Right cardiac atrium (tissue), 5 donors: ENCODE measurements around the gene OPRM1. TPM values are rescaled to one million over a fixed set of nuclear protein-coding genes. Genes with fewer than 3 reads are reported as not detected.

ENCODE experiments used
- ATAC-seq, 2 donors: fragments of 200-7000 bp; cut with Tn5 transposase; one replicate each; pipeline versions ENCODE4 v1.8.0 to v1.9.1; 2020; ENCODE audit warnings: moderate library complexity in 2 of 2, mild to moderate bottlenecking in 1 of 2
- DNase-seq, 3 donors: peaks; one replicate each; pipeline ENCODE4 v3.0.0-alpha.2; 2020
- H3K27ac ChIP-seq: one replicate; pipeline ENCODE4 v1.5.1; 2013; ENCODE audit warnings: mild to moderate bottlenecking, low read length, control low read depth, moderate library complexity
- H3K27me3 ChIP-seq: one replicate; pipeline ENCODE4 v1.6.1; 2013; ENCODE audit not compliant: control insufficient read depth, insufficient read depth
- H3K4me1 ChIP-seq: one replicate; pipeline ENCODE4 v1.6.1; 2013; ENCODE audit warnings: low read length; ENCODE audit not compliant: control insufficient read depth, insufficient read depth
- H3K4me3 ChIP-seq: one replicate; pipeline ENCODE4 v1.5.1; 2013; ENCODE audit warnings: low read length, control low read depth
- H3K9me3 ChIP-seq: one replicate; pipeline ENCODE4 v1.6.1; 2013; ENCODE audit warnings: low read length; ENCODE audit not compliant: control insufficient read depth
- WGBS: extraction: QIAGEN DNeasy Blood & Tissue Kit; methylation state at CpG from one replicate; pipeline ENCODE4 v1.1.7; 2013; 5-methylcytosine and 5-hydroxymethylcytosine counted together
- intact Hi-C, 4 donors: fragments of 100-400 bp; cut with DNase I; formaldehyde crosslinking; loops; one replicate each; pipeline versions ENCODE4 v1.11.0 to v1.14.0; 2022 to 2023
- polyA plus RNA-seq: library from polyadenylated mRNA; stranded (reverse); fragments of 200-250 nt; gene quantifications from one replicate; pipeline ENCODE4 v1.2.3, GENCODE V29; 2013
- total RNA-seq, 4 donors: library from RNA; stranded (reverse); fragmentation: NEBNext Ultra II Directional; extraction: Animal tissue kit (Norgen Biotek cat#: 25700); gene quantifications; one replicate each; pipeline ENCODE4 v1.2.1, GENCODE V29; 2021
- donor health status: healthy with polysubstance abuse.
- donor health status: DM: no; HTN: yes; CAD: no.
- donor health status: DM: no; HTN: no; CAD: no.
- donor health status: DM: no; HTN: yes; CAD: no; lungs with severe emphysema.
- donor health status: DM: yes; HTN: yes; CAD: no.

Gene OPRM1
- total and polyA plus RNA-seq, 5 donors: not detected

GRCh38 chr6:154080461-154081189, 41.6 kb downstream of the OPRM1 start:
- WGBS: 55% methylated on average over 8 of the region's 8 CpGs
- no peak for ATAC-seq

GRCh38 chr6:154086510-154086909, 47.5 kb downstream of the OPRM1 start:
- Histone ChIP-seq H3K9me3 (no peaks in the 10 kb centered on the region), H3K27ac (no peak overlapping the region), H3K4me1 (no peaks in the 10 kb centered on the region), H3K27me3 (no peaks in the 10 kb centered on the region), H3K4me3 (no peak overlapping the region)
- WGBS: 41% methylated on average over 3 of the region's 3 CpGs
- DNase-seq: no peak
- intact Hi-C loops: no loop called here
- ATAC-seq: no peak

More at GRCh38 chr6:154080461-154081189, 41.6 kb downstream of the OPRM1 start:
- DNase-seq: no peak
- Histone ChIP-seq H3K9me3 (no peaks in the 10 kb centered on the region), H3K27ac (no peak overlapping the region), H3K4me3 (no peak overlapping the region), H3K27me3 (no peaks in the 10 kb centered on the region), H3K4me1 (no peaks in the 10 kb centered on the region)
- intact Hi-C loops: no loop called here

GRCh38 chr6:154092326-154092962, 53.4 kb downstream of the OPRM1 start:
- H3K27ac ChIP-seq: no peak overlapping the region
- H3K4me3 ChIP-seq: no peak overlapping the region
- intact Hi-C loops: no loop called here
- DNase-seq (no peak), ATAC-seq (no peak)
- WGBS: 47% methylated on average over 5 of the region's 5 CpGs
- no peaks in the 10 kb centered on the region for H3K4me1 ChIP-seq
- H3K27me3 ChIP-seq: no peaks in the 10 kb centered on the region
- H3K9me3 ChIP-seq: no peaks in the 10 kb centered on the region

- intact Hi-C loops: no loop called here
- Histone ChIP-seq H3K9me3 (no peaks in the 10 kb centered on the region), H3K4me1 (no peaks in the 10 kb centered on the region), H3K4me3 (no peak overlapping the region), H3K27me3 (no peaks in the 10 kb centered on the region), H3K27ac (no peak overlapping the region)
- WGBS: 43% methylated on average over 8 of the region's 8 CpGs
- ATAC-seq (no peak), DNase-seq (no peak)
These were observed 54.4 kb downstream of the OPRM1 start for GRCh38 chr6:154093231-154094044.

- DNase-seq (no peak), ATAC-seq (no peak)
- H3K27ac ChIP-seq: no peak overlapping the region
- no peak overlapping the region for H3K4me3 ChIP-seq
- H3K4me1 ChIP-seq: no peaks in the 10 kb centered on the region
- H3K27me3 ChIP-seq: no peaks in the 10 kb centered on the region
- no peaks in the 10 kb centered on the region for H3K9me3 ChIP-seq
- 87% methylated on average over 5 of the region's 5 CpGs for WGBS
- intact Hi-C loops: no loop called here
These were observed 56.5 kb downstream of the OPRM1 start for GRCh38 chr6:154095571-154095970.

- H3K27me3 ChIP-seq: no peaks in the 10 kb centered on the region
- H3K9me3 ChIP-seq: no peaks in the 10 kb centered on the region
- DNase-seq: no peak
- no peak overlapping the region for H3K4me3 ChIP-seq
- no peak overlapping the region for H3K27ac ChIP-seq
- intact Hi-C loops: no loop called here
- 85% methylated on average over 7 of the region's 7 CpGs for WGBS
- H3K4me1 ChIP-seq: no peaks in the 10 kb centered on the region
- ATAC-seq: no peak
These were observed 57.3 kb downstream of the OPRM1 start for GRCh38 chr6:154096316-154096715.

- Histone ChIP-seq H3K9me3 (no peaks in the 10 kb centered on the region), H3K27me3 (no peaks in the 10 kb centered on the region), H3K4me1 (no peaks in the 10 kb centered on the region), H3K4me3 (no peak overlapping the region), H3K27ac (no peak overlapping the region)
- ATAC-seq (no peak), DNase-seq (no peak)
- intact Hi-C loops: no loop called here
- WGBS: 61% methylated on average over 3 of the region's 3 CpGs
These were observed 57.8 kb downstream of the OPRM1 start for GRCh38 chr6:154096834-154097233.

GRCh38 chr6:154099211-154099610, 60.2 kb downstream of the OPRM1 start:
- Histone ChIP-seq H3K9me3 (no peaks in the 10 kb centered on the region), H3K27me3 (no peaks in the 10 kb centered on the region), H3K27ac (no peak overlapping the region), H3K4me3 (no peak overlapping the region), H3K4me1 (no peaks in the 10 kb centered on the region)
- intact Hi-C loops: no loop called here
- 77% methylated on average over 4 of the region's 4 CpGs for WGBS
- DNase-seq (no peak), ATAC-seq (no peak)

- no peaks in the 10 kb centered on the region for H3K27me3 ChIP-seq
- H3K27ac ChIP-seq: no peak overlapping the region
- WGBS: 78% methylated on average over 2 of the region's 2 CpGs
- DNase-seq (no peak), ATAC-seq (no peak)
- no peaks in the 10 kb centered on the region for H3K4me1 ChIP-seq
- no peaks in the 10 kb centered on the region for H3K9me3 ChIP-seq
- no peak overlapping the region for H3K4me3 ChIP-seq
- intact Hi-C loops: no loop called here
These were observed 67.2 kb downstream of the OPRM1 start for GRCh38 chr6:154106251-154106650.

GRCh38 chr6:154111025-154111424, 72.0 kb downstream of the OPRM1 start:
- H3K27ac ChIP-seq: no peak overlapping the region
- intact Hi-C loops: no loop called here
- H3K4me3 ChIP-seq: no peak overlapping the region
- H3K27me3 ChIP-seq: peaks cover 3% of the 10 kb centered on the region
- H3K4me1 ChIP-seq: no peaks in the 10 kb centered on the region
- DNase-seq (no peak), ATAC-seq (no peak)
- H3K9me3 ChIP-seq: no peaks in the 10 kb centered on the region
- WGBS: 81% methylated on average over 1 of the region's 1 CpG

GRCh38 chr6:154112181-154112809, 73.3 kb downstream of the OPRM1 start:
- no peak for ATAC-seq
- 79% methylated on average over 2 of the region's 2 CpGs for WGBS
- intact Hi-C loops: no loop called here

More at GRCh38 chr6:154112181-154112809, 73.3 kb downstream of the OPRM1 start:
- Histone ChIP-seq H3K4me3 (no peak overlapping the region), H3K9me3 (no peaks in the 10 kb centered on the region), H3K27ac (no peak overlapping the region), H3K27me3 (peaks cover 3% of the 10 kb centered on the region), H3K4me1 (no peaks in the 10 kb centered on the region)
- DNase-seq: no peak
